HG03025 (cell line): ENCODE measurements around the gene REEP6.
"Not testable (repeated sequence)": the region's sequence is repeated elsewhere in the genome, so short reads cannot be mapped to it uniquely, and the experiment has no call there.

ENCODE experiments used
- ATAC-seq: cut with Tn5 transposase; IDR thresholded peaks from one replicate; pipeline ENCODE4 v1.9.1; 2021; ENCODE audit warnings: mild to moderate bottlenecking, moderate library complexity; ENCODE audit not compliant: unreplicated experiment, low FRiP score

The REEP6 gene

DNA sequence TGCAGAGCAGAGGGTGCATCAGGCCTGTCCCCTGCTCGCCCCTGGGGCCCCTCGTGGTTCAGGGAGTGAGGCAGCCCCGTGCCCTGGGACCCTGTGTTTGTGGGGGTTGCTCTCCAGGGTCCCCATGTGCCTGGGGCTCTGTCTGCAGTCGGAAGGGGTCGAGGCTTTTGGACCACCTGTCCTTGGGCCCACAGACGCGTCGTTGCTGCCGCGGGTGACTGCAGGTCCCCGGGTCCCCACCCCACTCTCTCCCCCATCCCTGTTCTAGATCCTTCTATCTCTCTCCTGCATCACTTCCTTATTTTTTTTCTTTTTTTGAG, 2.7 kb upstream of the REEP6 start:
- ATAC-seq = no peak

DNA sequence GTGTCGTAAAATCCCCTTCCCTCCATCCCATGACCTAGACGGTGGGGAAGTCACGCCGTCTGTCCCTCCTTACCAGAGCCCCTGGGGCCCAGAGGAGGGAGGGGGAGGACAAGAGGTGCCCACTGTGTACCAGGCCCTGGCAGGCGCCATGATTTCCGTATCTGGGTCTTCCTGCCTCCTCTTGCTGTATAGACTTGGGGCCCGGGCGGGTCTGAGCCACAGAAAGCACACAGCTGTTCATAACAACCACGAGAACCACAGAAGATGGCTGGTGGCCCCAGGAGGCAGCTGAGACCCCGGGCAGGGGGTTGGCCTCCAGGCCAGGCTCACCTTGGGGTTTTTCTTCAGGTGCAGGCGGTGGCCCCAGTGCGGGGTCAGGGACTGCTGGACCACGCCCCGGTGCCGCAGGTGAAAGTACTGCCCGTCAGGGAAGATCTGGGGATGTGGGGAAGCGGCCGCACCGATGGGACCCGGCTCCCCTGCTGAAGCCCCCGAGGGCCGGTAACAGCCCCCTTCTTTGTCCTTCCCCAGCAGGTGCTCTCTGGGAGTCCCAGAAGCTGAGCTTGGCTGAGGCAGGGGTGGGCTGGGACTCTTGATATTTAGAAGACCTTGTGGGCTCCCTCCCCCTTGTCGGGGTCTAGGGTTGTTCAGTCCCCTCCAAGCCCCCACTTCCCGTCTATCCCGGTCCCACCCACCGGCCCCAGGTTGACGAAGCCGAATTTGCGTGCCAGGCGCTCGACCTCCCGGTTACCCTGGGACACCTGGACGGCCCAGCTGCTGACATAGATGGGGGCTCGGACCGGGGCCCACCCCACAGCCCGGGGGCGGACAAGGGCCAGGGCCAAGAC, 1.3 kb upstream of the REEP6 start:
- ATAC-seq = no peak

DNA sequence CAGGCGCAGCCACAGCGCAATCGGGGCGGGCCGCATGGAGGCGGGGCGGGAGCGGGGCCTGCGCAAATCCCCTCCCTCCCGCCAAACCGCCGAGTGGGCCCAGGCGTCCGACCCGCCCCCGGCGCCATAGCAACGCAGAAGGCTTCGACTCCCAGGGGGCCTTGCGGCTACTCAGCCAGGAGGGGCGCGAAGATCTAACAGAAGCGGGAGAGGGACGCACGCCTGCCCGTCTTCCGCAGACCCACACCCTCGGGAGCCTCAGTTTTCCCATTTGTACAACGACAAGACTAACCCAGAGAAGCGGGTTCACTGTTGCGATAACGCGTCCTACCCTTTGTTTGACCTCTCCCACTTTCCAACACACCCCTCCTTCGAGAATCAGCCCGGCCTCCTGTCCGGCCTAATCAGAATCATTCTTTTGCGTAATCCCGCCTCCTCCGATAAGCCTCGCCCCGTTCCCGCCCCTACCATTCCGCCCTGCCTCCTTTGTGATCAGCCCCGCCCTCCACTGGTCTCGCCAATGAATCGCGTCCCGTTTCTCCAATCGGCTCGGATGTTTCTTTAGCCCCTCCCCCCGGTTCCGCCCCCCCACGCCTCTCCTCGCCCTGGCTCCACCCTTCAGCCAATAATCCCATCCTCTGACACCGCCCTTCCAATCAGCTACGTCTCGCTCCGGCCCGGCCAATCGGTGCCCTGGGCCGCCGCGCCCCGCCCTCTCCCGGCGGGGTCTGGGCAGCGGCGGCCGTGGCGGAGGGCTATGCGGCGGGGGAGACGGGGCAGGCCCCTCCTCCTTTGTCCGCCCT, 469 bp upstream of the REEP6 start, which contains the start of gene PCSK4:
Gene PCSK4, minus strand, starts transcription at position 40 of the 803 bp plus-strand sequence. Its CDS starts 4 bp downstream, at position 36.
- ATAC-seq = peak; percentile 70

DNA sequence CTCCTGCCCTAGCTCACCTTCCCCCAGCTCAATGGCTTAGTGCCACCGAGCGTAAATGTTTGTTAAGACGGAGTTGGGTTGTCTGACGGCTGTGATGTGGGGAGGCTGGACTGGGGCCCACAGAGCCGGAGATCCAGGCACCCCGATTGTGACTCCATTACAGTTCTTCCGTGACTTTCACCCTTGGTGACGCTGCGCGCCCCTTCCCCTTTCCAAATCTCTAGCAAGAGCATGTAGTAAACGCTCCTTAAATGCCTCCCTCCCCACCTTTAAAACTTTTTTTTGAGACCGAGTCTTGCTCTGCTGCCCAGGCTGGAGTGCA, 829 bp downstream of the REEP6 start:
- no peak for ATAC-seq

DNA sequence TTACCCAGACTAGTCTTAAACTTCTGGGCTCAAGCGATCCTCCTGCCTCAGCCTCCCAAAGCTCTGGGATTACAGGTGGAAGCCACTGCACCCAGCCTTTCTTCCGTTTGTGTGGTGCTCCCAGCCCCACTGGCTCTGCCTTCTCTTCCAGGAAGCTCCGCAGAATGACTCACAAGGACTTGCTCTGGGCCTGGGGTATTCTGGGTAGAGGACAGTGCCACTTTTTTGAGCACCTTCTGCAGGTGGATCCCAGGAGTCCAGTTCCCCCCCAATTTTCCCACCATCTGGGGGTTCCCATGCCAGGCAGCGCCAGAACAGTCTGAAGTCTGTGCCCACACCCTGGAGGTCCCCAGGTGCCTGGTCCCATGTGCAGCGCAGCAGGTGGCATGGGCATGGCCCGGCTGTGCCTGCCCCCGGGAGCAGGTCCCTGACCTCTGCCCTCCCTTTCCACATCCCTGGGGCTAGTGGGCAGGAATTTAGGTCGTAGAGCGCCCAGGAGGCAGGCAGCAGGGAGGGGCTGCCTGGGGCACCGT, 1.6 kb downstream of the REEP6 start:
- no peak for ATAC-seq

DNA sequence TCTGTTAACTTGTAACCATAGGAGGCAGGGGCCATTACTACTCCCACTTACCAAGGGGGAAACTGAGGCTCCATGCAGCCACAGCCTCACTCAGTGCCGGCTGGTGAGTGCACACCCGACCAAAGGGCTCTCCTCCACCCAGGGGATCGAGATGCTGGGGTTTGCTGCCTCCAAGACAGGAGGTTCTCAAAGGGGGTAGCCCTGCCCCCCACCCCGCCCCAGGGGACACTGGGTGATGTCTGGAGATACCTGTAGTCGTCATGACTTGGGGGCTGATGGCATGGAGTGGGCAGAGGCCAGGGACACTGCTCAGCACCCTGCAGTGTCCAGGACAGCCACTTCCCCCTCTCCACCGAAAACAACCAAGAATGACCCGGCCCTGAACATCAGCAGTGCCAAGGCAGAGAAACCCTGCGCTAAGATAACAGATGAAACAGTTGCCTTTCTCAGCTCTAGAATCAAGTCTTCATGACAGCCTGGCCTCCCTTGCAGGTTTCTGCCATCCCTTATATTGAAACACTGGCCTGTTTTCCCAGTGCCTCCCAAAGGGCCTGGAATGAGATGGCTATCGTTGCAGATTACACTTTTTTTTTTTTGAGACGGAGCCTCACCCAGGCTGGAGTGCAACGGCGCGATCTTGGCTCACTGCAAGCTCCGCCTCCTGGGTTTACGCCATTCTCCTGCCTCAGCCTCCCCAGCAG, 3.3 kb downstream of the REEP6 start:
- ATAC-seq = no peak

DNA sequence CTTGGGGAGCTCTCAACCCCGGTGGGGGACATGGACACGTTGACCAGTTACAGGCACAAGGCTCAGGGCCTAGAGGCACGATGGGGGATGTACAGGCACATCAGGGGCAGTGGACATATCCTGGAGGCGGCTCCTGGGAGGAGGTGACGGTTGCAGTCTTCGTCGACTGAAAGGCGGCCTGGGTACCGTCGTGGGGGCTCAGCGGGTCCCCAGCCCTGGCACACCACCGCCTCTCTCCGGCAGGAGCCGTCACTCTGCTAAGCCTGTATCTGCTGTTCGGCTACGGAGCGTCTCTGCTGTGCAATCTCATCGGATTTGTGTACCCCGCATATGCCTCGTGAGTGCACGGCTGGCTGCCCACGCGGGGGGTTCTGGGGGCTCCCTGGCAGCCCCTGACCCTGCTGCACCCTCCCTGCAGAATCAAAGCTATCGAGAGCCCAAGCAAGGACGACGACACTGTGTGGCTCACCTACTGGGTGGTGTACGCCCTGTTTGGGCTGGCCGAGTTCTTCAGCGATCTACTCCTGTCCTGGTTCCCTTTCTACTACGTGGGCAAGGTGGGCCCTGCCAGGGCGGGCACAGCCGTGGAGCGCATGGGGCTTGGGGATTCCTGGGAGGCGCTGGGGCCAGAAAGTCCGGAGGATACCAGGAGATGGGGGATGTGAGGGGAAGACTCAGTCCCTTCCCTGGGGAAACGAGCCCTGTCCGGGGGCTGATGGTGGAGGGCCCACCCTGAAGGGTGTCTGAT, 4.2 kb downstream of the REEP6 start:
- ATAC-seq = no peak

DNA sequence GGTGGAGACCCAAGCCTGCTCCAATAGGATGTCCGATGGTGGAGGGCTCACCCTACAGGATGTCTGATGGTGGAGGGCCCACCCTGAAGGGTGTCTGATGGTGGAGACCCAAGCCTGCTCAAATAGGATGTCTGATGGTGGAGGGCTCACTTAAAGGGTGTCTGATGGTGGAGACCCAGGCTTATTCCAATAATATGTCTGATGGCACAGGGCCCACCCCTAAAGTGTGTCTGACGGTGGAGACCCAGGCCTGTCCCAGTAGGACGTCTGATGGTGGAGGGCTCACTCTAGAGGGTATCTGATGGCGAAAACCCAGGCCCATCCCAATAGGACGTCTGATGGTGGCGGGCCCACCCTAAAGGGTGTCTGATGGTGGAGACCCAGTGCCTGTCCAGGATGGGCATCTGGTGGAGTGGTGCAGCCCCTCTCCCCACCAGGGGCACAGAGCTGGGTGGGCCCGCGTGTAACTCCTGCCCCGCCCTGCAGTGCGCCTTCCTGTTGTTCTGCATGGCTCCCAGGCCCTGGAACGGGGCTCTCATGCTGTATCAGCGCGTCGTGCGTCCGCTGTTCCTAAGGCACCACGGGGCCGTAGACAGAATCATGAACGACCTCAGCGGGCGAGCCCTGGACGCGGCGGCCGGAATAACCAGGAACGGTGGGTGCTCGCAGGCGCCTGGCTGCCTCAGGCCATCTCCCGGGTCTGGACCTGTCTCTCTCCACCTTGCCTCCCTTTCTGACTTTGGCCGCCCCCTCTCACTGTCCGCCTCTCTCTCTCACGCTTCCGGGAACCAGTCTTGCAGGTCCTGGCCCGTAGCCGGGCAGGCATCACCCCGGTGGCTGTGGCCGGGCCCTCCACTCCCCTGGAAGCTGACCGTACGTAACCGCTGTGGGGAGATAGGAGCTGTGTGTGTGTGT, 5.1 kb downstream of the REEP6 start:
- no peak for ATAC-seq

DNA sequence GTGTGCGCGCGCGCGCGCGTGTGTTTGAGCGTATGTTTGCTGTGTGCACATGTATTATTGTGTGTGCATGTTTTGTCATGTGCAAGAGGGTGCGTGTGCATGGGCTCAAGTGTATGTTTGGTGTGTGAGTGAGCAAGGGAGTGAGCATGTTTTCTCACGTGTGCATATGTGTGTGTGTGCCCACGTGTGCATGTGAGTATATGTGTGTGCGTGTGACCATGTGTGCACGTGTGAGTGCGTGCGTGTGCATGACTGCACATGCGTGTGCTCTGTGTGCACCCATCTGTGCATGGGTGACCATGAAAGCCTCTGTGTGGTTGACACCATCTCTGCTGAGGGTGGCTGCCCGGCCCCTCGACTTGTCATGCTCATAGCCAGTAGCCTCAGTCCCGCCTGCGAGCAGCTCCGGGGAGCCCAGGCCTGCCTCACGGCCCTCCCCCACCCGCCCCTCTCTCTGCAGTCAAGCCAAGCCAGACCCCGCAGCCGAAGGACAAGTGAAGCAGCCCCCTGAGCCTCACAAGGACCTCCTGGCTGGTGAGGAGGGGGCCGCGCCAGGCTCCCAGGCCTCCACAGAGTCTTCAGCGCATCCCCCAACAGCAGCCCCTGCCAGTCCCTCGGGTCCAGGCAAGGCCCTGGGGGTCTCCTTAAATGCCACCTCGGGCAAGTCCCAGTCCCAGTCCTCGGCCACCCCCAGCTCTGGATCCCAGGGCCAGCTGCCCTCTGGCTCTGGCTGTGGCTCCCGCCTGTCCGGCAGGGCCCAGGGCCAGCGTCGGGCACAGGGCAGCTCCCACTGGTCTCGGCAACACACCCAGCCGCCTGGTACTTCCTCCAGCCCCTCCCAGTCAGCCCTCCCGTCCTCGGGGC, 6.0 kb downstream of the REEP6 start:
- no peak for ATAC-seq

DNA sequence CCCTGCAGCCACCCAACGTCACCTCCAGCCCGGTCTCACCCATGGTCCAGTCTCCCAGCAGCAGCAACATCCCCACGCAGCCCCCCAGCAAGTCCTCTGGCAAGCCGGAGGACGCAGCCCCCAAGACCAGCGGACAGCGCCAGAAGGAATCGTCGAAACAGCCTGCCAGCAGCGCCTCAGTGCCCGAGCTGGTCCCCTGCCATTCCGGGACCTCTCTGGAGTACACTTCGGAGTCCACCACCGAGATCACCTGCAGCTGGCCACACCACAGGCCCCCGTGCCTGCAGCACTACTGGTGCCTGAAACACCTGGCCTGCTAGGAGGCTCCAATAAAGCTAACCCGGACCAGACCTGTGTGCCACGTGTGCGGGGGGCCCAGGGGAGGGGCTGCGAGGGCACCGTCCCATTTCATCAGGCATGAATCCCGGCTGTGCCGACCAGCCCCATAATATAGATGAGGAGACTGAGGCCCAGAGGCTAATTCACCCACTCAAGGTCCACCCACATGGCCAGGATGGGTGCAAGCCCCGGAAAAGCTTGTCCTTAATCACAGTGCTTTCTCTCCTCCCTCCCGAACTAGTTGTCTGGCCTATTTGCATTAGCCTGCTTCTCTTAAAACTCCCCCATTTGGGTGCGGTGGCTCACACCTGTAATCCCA, 6.7 kb downstream of the REEP6 start:
- ATAC-seq = no peak

DNA sequence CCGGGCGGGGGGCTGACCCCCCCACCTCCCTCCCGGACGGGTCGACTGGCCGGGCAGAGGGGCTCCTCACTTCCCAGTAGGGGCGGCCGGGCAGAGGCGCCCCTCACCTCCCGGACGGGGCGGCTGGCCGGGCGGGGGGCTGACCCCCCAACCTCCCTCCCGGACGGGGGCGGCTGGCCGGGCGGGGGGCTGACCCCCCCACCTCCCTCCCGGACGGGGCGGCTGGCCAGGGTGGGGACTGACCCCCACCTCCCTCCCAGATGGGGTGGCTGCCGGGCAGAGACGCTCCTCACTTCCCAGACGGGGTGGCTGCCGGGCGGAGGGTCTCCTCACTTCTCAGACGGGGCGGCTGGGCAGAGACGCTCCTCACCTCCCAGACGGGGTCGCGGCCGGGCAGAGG, 8.2 kb downstream of the REEP6 start:
- ATAC-seq = not testable (repeated sequence)

DNA sequence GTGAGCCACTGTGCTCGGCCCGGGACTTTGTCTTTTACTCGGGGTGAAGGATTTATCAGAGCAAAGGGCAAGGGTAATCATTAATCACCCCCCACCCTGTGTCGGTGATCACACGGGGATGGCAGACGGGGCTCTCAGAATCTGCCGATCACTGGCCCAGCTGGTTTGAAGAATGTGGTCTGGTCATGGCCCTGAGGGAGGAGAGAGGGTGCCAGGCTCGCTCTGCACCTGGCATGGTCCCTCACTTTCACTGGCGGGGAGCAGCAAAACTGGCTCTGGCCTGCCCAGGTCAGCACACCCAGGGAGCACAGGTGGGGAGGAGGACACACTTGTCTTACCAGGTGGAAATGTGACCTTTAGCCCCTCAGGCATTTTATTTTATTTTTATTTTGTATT, 10.2 kb downstream of the REEP6 start:
- no peak for ATAC-seq

DNA sequence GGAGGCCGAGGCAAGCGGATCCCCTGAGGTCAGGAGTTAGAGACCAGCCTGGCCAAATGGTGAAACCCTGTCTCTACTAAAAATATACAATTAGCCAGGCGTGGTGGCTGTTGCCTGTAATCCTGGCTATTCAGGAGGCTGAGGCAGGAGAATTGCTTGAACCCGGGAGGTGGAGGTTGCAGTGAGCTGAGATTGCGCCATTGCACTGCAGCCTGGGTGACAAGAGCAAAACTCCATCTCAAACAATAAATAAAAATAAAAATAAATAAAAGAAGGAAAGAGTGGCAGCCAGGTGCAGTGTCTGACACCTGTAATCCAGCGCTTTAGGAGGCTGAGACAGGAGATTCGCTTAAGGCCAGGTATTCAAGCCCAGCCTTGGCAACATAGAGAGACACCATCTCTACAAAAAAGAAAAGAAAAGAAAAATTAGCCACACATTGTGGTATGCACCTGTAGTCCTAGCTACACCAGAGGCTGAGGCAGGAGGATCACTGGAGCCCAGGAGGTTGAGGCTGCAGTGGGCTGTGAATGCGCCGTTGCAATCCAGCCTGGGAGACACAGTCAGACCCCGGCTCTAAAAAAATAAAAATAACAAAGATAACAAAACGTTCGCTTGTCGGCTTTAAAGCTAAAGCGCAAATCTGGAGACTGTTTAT, 11.6 kb downstream of the REEP6 start:
- ATAC-seq = no peak

DNA sequence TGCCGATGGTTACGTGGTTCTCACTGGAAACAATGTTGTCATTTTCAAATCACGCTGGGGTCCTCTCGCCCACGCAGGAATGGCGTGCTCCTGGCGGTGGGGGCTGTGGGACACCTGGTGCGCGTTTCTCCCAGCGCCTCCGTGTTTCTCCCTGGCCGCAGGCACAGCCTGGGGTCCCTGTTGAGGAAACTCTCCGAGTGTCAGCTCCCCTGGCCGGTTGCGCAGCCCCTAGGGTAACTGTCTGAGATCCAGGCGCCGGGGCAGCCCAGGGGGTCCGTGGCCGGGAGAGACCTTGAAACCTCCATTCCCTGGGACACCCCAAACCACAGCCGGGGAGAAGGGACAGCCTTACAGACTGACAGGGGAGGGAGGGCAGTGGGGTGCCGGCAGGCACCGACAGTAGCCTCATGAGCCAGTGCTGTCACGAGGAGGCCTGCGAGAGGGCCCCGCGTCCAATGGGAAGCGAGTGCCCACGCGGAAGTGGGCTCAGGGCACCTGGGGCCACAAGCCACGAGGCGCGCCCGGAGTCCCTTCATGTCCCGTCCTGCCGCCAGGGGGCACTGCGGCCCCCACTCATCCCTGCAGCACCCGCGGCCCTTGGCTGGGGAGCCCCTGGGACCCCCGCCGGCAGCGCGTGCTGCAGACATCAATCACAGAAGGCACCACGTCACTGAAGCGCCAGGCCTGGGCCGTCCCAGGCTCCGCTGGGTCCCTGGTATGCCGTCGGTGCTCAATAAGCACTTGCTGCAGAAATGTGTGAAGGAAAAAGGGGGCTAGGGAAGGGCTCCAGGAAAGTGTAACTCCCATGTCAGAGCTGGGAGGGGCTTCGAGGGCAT, 12.3 kb downstream of the REEP6 start:
- no peak for ATAC-seq

DNA sequence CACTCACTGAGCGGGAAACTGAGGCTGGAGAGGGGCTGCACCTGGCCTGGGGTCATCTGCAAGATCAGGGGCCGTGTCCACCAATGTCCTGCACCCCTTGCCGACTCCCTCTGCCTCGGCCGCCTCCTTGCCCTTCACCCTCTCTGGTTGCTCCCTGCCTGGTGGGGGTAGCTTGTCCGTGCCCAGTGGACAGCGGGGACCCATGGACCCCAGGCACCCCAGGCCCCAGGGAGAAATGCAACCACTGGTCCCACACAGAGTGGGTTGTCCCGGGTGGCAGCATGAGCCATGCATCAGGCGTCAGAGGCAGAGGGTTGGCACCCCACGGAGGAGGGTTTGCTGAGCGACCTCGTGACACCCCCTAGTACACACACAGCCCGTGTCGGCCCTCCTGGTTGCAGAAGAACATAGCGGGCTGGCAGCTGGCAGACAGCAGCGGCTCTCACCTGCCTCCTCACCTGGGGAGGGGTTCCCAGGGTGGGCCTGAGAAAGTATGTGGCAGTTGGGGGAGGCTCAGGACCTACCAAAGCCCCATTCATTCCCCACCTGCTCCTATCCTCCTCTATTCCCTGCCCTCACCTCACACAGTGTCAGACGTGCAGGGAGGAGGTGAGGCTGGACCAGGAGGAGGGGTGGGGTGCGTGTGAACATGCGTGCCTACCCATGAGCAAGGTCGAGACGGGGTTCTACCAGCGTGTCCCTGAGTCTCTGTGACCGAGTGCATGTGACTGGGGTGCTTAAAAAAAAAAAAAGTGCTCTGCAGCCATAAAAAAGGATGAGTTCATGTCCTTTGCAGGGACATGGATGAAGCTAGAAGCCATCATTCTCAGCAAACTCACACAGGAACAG, 13.2 kb downstream of the REEP6 start:
- no peak for ATAC-seq

DNA sequence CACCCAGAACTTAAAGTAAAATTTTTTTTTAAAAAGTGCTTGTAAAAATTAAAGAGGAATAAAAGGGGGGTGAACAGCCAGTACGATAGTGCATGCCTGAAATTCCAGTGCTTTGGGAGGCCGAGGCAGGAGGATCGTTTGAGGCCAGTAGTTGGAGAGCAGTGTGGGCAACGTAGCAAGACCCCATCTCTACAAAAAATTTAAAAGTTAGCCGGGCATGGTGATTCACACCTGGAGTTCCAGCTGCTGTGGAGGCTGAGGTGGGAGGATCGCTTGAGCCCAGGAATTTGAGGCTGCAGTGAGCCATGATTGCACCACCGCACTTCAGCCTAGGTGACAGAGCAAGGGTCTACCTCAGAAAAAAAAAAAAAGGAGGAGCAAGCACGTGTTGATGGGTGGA, 14.0 kb downstream of the REEP6 start:
- no peak for ATAC-seq
